HL-60 (cell line): Measurements from ENCODE around the gene TSC1.

Experiments
- CTCF ChIP-seq: IDR thresholded peaks from one replicate; pipeline ENCODE4 v1.5.1; 2011; ENCODE audit warnings: low read length, control low read depth, inconsistent platforms; ENCODE audit not compliant: insufficient read depth
- REST ChIP-seq: IDR thresholded peaks from 2 replicates; pipeline ENCODE4 v1.6.1; 2012; ENCODE audit warnings: low read depth; ENCODE audit not compliant: insufficient replicate concordance

- TF ChIP-seq CTCF: no peak
- TF ChIP-seq REST: no peak
These were observed 46.4 kb upstream of the TSC1 start for GRCh38 chr9:132990781-132991180.
